Cardiac muscle cell (in vitro differentiated cells and primary cell): ENCODE data around the gene FUZ. TPM values are rescaled to one million over a fixed set of nuclear protein-coding genes. Genes with fewer than 3 reads are reported as not detected.

Experiments
- DNase-seq, 2 donors: peaks; one replicate each; pipeline versions ENCODE4 v3.0.0 to v3.0.0-alpha.2; 2010 to 2017; ENCODE audit warnings: low read depth in 1 of 2, low spot score in 1 of 2
- H3K27ac ChIP-seq: fragments of 200-600 bp; sonication (generic); 2 replicates; pipeline ENCODE4 v1.5.1; 2016
- H3K27me3 ChIP-seq: fragments of 200-600 bp; sonication (generic); 2 replicates; pipeline ENCODE4 v1.6.0; 2016; ENCODE audit warnings: control low read depth
- H3K36me3 ChIP-seq: fragments of 200-600 bp; sonication (generic); 2 replicates; pipeline ENCODE4 v1.5.1; 2016; ENCODE audit warnings: control low read depth
- H3K4me1 ChIP-seq: fragments of 200-600 bp; sonication (generic); 2 replicates; pipeline ENCODE4 v1.8.1; 2017; ENCODE audit warnings: low read depth, mild to moderate bottlenecking, mixed run types
- H3K4me3 ChIP-seq: fragments of 200-600 bp; sonication (generic); 2 replicates; pipeline ENCODE4 v1.5.1; 2016; ENCODE audit warnings: mild to moderate bottlenecking
- H3K9me3 ChIP-seq: fragments of 200-600 bp; sonication (generic); 2 replicates; pipeline ENCODE4 v1.5.1; 2017; ENCODE audit warnings: low read depth, mild to moderate bottlenecking, control low read depth
- polyA plus RNA-seq: library from polyadenylated mRNA; unstranded; fragments of >200 nt; fragmentation: Nextera tagmentation; extraction: Ambion mirVana; gene quantifications from 2 replicates; pipeline ENCODE4 v1.2.1, GENCODE V29; 2016
- total RNA-seq: library from RNA; depleted of rRNA; stranded (reverse); fragments of >200 nt; gene quantifications from 2 replicates; pipeline ENCODE4 v1.2.3, GENCODE V29; 2016
- TF ChIP-seq, protein P1 (sequence below): IDR thresholded peaks from 2 replicates; pipeline ENCODE4 v1.5.1; 2012; ENCODE audit warnings: low read depth, mild to moderate bottlenecking, low read length

The FUZ gene
- total and polyA plus RNA-seq, 2 experiments from 2014 or later, result 39.0 to 60.8 TPM

DNA sequence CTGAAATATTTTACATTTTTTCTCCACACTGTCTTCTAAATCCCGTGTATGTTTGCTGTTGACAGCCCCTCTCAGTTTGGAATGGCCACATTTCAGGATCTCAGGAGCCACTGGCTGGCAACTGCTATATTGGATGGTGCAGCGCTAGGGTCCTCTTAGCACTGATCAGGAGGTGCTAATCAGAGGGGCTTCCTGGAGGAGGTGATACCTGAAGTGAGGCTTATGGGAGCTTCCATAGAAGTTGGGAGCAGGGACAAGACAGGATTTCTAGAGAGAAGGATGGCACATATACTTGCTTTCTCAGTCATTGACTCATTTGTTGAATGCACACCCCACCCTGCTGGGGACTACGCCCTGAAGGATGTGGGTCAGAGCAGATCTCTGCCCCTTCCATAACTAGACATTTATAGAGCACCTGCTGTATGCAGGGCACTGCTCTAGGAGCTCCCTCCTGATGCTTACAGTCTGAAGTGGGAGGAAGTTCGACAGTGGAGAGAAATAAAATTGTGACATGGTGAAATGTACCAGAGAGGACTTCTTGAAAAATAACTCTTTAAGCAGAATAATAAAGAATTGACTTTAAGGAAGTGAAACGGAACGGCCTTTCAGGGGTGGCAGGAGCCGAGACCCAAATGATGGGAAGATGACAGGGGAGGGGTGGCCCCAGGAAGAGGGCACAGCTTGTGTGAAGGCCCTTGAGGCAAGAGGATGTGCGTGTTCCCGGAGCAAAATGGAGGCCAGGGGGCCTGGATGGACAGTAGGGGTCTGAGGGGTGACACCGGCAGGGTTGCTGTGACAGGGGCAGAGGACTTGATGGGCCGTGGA is 33.1 kb downstream of the FUZ start:
- H3K27ac ChIP-seq, result no peak overlapping the region
- no peaks in the 10 kb centered on the region for H3K9me3 ChIP-seq
- TF ChIP-seq, protein P1, sequence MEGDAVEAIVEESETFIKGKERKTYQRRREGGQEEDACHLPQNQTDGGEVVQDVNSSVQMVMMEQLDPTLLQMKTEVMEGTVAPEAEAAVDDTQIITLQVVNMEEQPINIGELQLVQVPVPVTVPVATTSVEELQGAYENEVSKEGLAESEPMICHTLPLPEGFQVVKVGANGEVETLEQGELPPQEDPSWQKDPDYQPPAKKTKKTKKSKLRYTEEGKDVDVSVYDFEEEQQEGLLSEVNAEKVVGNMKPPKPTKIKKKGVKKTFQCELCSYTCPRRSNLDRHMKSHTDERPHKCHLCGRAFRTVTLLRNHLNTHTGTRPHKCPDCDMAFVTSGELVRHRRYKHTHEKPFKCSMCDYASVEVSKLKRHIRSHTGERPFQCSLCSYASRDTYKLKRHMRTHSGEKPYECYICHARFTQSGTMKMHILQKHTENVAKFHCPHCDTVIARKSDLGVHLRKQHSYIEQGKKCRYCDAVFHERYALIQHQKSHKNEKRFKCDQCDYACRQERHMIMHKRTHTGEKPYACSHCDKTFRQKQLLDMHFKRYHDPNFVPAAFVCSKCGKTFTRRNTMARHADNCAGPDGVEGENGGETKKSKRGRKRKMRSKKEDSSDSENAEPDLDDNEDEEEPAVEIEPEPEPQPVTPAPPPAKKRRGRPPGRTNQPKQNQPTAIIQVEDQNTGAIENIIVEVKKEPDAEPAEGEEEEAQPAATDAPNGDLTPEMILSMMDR, result no peak
- DNase-seq, result no peak
- H3K4me1 ChIP-seq, result no peaks in the 10 kb centered on the region
- no peak overlapping the region for H3K4me3 ChIP-seq
- peaks cover 11% of the 10 kb centered on the region for H3K36me3 ChIP-seq
- no peaks in the 10 kb centered on the region for H3K27me3 ChIP-seq

DNA sequence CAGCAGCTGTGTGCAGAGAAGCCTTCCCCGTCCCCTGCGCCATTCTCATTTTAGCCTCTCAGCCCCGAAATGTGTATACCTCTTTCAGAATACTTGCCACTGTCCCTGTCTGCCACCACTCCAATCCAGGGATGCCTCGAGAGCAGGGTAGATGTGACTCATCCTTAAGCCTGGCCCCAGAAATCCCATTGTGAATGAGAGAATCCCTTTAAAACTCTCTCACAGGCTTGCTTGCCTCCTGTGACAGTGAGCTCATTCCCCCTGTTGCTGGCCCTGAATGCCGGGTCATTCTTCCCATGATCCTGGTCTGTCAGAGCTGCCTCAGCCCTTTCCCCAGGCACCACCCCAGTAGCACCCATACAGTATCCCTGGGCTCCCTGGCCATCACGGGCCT is 36.7 kb downstream of the FUZ start:
- TF ChIP-seq, protein P1, result no peak
- DNase-seq, result no peak
- Histone ChIP-seq H3K27ac (no peak overlapping the region), H3K4me1 (no peaks in the 10 kb centered on the region), H3K9me3 (no peaks in the 10 kb centered on the region), H3K27me3 (no peaks in the 10 kb centered on the region), H3K36me3 (peaks cover 2% of the 10 kb centered on the region), H3K4me3 (no peak overlapping the region)

DNA sequence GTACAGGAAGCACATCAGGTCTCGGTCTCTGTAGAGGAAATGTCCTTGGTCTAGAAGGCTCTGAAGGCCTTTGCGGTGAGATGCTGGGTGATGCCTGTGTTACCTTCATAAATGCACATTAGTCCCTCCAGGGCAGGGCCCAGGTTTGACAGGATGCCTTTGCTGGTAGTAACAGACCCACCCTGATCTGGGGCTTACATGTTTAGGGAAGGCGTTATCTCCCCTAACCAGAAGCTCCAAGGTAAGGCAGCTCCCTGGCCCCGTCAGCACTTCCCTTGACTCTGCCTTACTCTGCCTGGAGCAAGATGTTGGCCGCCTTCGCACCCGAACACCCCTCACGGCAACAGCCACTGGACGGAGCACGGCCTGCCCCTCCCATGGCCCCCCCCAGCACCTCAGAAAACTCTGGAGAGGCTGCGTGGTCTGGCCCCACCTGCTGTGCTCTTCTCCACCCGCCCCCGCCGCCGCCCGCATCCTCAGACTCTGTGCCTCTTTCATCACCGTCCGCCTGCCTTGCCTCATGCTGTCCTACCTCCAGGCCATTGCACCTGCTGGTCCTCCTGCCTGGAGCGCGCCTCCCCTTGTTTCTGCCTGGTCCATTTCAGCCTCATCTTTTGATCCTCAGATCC is 37.2 kb downstream of the FUZ start:
- H3K4me3 ChIP-seq, result no peak overlapping the region
- H3K9me3 ChIP-seq, result no peaks in the 10 kb centered on the region
- no peaks in the 10 kb centered on the region for H3K27me3 ChIP-seq
- TF ChIP-seq, protein P1, result no peak
- no peaks in the 10 kb centered on the region for H3K4me1 ChIP-seq
- H3K36me3 ChIP-seq, result peaks cover 2% of the 10 kb centered on the region
- no peak overlapping the region for H3K27ac ChIP-seq
- no peak for DNase-seq

DNA sequence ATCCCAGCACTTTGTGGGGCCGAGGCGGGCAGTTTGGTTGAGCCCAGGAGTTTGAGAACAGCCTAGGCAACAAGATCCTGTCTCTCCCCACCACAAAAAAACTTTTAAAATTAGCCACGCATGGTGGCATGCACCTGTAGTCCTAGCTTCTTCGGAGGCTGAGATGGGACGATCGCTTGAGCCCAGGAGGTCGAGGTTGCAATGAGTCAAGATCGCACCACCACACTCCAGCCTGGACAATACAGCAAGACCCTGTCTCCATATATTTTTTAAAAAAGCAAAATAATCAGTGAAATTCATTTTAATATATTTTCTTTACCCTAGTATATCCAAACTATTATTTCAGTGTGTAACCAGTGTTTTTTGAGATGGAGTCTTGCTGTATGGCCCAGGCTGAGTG is 38.1 kb downstream of the FUZ start:
- no peaks in the 10 kb centered on the region for H3K9me3 ChIP-seq
- no peak for DNase-seq
- H3K27me3 ChIP-seq, result no peaks in the 10 kb centered on the region
- H3K36me3 ChIP-seq, result peaks cover 2% of the 10 kb centered on the region
- H3K4me3 ChIP-seq, result no peak overlapping the region
- H3K4me1 ChIP-seq, result no peaks in the 10 kb centered on the region
- TF ChIP-seq, protein P1, result no peak
- H3K27ac ChIP-seq, result no peak overlapping the region

DNA sequence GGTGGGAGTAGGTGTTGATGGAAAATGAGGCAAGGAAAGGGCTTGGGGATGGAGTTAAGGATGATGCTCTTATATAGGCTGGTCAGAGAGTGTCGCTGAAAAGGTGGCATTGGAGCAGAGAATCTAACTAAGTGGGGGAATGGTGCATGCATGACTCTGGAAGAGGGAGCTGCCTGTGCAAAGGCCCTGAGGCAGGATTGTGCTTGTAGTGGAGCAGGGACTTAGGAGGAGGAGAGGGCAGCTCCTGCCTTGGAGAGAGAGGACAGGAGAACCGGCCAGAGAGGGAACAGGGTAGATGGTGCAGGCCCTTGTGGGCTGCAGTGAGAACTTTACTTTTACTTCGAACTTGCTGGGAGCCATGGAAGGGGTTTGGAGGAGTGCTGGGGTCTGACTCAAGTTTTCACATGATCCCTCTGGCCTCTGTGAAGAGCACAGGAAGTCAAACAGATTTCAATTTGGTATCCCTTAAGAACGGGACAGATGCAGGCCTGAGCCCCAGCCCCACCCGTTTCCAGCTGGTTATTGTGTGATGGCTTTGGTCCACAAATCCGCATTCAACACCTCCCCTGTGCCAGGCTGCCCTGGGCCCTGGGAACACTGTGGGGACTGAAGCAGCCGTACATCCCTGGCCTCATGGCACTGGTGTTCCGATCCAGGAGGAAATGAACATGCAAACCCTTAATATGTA is 39.3 kb downstream of the FUZ start:
- Histone ChIP-seq H3K36me3 (peaks cover 2% of the 10 kb centered on the region), H3K4me1 (no peaks in the 10 kb centered on the region), H3K27ac (no peak overlapping the region), H3K27me3 (no peaks in the 10 kb centered on the region), H3K9me3 (no peaks in the 10 kb centered on the region), H3K4me3 (no peak overlapping the region)
- DNase-seq, result no peak
- TF ChIP-seq, protein P1, result no peak
